NCI-H2196 (cell line): Measurements from ENCODE around the gene FUZ.

Experiments
- DNase-seq: peaks from one replicate; lab custom pipeline; 2025; ENCODE audit not compliant: unreplicated experiment; lab: John Stamatoyannopoulos, UW

Gene FUZ

GRCh38 chr19:49786376-49786820, 26.7 kb downstream of the FUZ start:
- no peak for DNase-seq

GRCh38 chr19:49782515-49782914, 30.6 kb downstream of the FUZ start:
- DNase-seq, result no peak

- DNase-seq, result no peak
These were observed 31.7 kb downstream of the FUZ start for GRCh38 chr19:49781394-49781793.

GRCh38 chr19:49780861-49781260, 32.2 kb downstream of the FUZ start:
- DNase-seq, result no peak

- no peak for DNase-seq
These were observed 33.1 kb downstream of the FUZ start for GRCh38 chr19:49779731-49780555.

- no peak for DNase-seq
These were observed 36.7 kb downstream of the FUZ start for GRCh38 chr19:49776371-49776764.

GRCh38 chr19:49775742-49776370, 37.2 kb downstream of the FUZ start:
- no peak for DNase-seq

- DNase-seq, result no peak
These were observed 38.1 kb downstream of the FUZ start for GRCh38 chr19:49774969-49775368.

- DNase-seq, result no peak
These were observed 39.3 kb downstream of the FUZ start for GRCh38 chr19:49773663-49774350.

- DNase-seq, result no peak
These were observed 40.2 kb downstream of the FUZ start for GRCh38 chr19:49772850-49773432.

- DNase-seq, result no peak
These were observed 41.4 kb downstream of the FUZ start for GRCh38 chr19:49771674-49772139.

- no peak for DNase-seq
These were observed 42.6 kb downstream of the FUZ start for GRCh38 chr19:49770529-49770928.

GRCh38 chr19:49767967-49768581, 45.0 kb downstream of the FUZ start:
- DNase-seq, result no peak

GRCh38 chr19:49767381-49767780, 45.7 kb downstream of the FUZ start:
- no peak for DNase-seq

GRCh38 chr19:49766930-49767299, 46.2 kb downstream of the FUZ start, which contains the start of gene AP2A1:
Gene AP2A1, plus strand, starts transcription at chr19:49767001. Its CDS starts 133 bp downstream, at chr19:49767134.
- DNase-seq, result no peak

- peak; percentile 100 for DNase-seq
These were observed 46.8 kb downstream of the FUZ start for GRCh38 chr19:49766007-49766929.

GRCh38 chr19:49764341-49764740, 48.8 kb downstream of the FUZ start:
- no peak for DNase-seq

- DNase-seq, result no peak
These were observed 49.9 kb downstream of the FUZ start, which contains the start of gene TSKS for GRCh38 chr19:49763230-49763629. Gene TSKS, minus strand, starts transcription at chr19:49763306. Its CDS starts 59 bp downstream, at chr19:49763247.

GRCh38 chr19:49761625-49762311, 51.3 kb downstream of the FUZ start:
- DNase-seq, result no peak
